Stimulated activated CD8-positive, alpha-beta memory T cell treated with anti-CD3 and anti-CD28 coated beads, Interleukin-7, amount 100 ng/mL, for 48 hours (primary cell): ENCODE results near the gene EFCAB8.

Experiments
- DNase-seq, 2 donors: peaks; one replicate each; pipeline ENCODE4 v3.0.0-alpha.2; 2020; ENCODE audit warnings: low read depth in 1 of 2; ENCODE audit errors: extremely low read depth in 1 of 2

Gene EFCAB8

GRCh38 chr20:33005132-33005566 is 146.4 kb downstream of the EFCAB8 start:
- DNase-seq = no peak

- no peak for DNase-seq
These were observed 147.4 kb downstream of the EFCAB8 start for GRCh38 chr20:33005908-33006775.

- no peak for DNase-seq
These were observed 148.2 kb downstream of the EFCAB8 start for GRCh38 chr20:33006776-33007375.

- DNase-seq = no peak
These were observed 148.9 kb downstream of the EFCAB8 start, which contains the start of gene BPIFB2 for GRCh38 chr20:33007376-33008335. BPIFB2 (plus strand) TSS chr20:33007704; CDS start chr20:33008575, 871 bp downstream.

GRCh38 chr20:33008336-33009213 is 149.9 kb downstream of the EFCAB8 start:
- DNase-seq = no peak

GRCh38 chr20:33009214-33010132 is 150.8 kb downstream of the EFCAB8 start:
- DNase-seq = no peak

- no peak for DNase-seq
These were observed 151.4 kb downstream of the EFCAB8 start for GRCh38 chr20:33010133-33010504.

- no peak for DNase-seq
These were observed 152.1 kb downstream of the EFCAB8 start for GRCh38 chr20:33010674-33011449.
